Medulla oblongata (tissue), 1 donor: ENCODE measurements around the gene TBC1D22A.

Experiments
- DNase-seq: peaks from one replicate; pipeline ENCODE4 v3.0.0-alpha.2; 2015; ENCODE audit errors: extremely low spot score

TBC1D22A gene

GRCh38 chr22:46958191-46958590 lies 195.7 kb downstream of the TBC1D22A start:
- DNase-seq = no peak

DNA sequence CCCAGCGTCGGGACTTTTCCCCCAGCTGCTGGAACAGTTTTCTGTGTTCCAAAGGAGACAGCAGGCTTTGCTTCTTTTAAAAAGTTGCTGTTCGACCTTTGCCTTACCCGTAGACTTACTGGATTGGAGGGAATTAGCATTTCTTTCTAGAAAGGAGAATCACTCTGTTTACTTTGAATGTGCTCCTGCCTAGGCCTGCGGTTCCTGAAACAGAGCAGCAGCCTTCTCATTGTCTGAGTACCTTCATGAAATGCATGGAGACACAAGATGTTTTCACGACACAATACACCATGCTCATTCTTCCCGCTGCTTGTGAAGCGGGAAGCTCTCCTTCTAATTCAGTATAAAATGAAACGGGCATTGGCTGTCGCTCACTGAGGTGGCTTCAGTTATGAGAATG lies 196.2 kb downstream of the TBC1D22A start:
- no peak for DNase-seq

GRCh38 chr22:46959369-46959768 lies 196.9 kb downstream of the TBC1D22A start:
- DNase-seq = peak; percentile 25

GRCh38 chr22:46961591-46962295 lies 199.3 kb downstream of the TBC1D22A start:
- no peak for DNase-seq

DNA sequence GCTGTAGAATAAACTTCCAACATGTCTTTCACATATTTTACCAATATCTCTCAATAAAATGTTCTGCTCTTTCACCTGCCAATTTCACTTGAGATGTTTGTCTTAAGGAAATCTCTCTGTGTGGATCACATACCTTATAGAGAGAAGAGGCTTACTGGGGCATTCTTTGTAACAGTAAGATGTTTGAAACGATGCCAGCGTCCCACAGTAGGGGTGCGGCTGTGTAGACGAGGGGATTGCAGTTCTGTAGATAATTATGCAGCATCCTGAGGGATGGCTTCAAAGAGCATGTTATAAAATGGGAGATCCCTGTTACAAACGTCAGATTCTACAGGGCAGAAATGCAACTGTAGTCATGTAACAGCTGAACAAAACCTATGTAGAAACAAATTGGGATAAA lies 200.0 kb downstream of the TBC1D22A start:
- no peak for DNase-seq

GRCh38 chr22:46963672-46964545 lies 201.5 kb downstream of the TBC1D22A start:
- DNase-seq = no peak

DNA sequence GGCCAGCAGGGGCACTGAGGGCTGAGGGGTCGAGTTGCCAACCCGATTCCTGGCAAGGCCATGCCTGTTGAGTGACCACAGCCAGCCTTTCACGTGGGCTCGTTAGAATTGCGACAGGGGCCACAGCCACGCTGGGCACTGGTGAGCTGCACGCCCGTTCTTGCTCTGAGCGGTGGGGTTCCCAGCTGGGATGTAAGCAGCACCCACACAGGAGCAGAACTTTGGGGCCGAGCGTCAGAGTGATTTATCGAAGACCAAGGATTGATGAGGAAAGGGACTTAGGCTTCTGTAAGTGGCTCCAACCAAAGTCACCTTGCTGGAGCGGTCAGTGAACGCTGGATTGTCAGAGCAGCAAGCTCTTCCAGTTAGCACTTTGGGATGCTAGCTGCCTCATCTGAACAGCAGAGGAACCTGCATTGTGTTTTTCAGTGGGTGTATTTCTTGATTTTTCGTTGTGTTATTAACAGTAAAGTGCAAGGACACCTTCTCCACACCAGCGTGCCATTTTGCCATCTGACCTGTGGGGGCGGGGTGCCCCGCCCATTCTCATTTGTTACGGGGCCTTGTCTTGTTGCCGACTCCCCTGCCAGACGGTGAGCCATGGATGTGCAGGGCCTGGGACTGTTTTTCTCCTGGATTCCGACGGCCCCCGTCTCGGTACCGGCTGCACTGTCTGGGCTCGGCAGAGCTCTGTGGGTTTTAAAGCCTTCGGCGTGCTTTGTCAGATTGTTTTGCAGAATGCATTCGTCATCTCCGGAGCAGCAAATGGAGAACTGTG lies 202.5 kb downstream of the TBC1D22A start:
- DNase-seq = no peak

GRCh38 chr22:46965555-46966494 lies 203.4 kb downstream of the TBC1D22A start:
- DNase-seq = peak; percentile 42

DNA sequence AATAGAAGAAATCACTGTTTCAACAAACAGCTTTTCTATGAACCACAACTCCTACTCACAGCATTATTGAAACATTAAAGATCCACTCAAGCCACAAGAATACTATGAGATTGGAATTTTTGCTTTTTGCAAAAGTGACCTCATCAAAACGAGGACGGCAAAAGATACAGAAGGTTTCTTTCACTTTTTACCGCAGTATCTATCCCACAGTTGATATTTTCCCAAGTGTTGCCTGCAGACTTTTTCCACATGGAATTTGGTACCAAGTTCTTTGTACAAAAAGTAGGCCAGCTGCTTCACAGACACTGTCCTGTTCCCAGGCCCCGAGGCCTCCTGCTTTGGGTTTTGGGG lies 204.0 kb downstream of the TBC1D22A start:
- no peak for DNase-seq

DNA sequence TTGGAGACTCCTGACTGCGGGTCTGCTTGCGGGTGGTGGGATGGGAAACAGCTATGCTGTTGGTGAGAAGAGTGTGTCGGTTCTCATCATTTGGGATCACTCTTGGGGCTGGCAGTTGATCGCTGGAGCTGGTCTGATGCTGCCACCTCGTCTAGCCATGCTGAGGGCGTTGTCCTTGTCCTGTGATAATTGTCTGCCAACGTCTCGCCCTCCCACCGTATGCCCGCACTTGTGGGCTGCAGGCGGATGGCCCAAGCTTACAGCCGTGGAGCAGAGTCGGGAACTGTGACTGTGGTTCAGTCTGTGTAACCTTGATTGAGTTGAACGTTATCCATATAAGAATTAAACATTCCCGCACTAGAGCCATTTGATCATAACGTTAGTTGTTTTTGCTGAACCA lies 204.4 kb downstream of the TBC1D22A start:
- no peak for DNase-seq

DNA sequence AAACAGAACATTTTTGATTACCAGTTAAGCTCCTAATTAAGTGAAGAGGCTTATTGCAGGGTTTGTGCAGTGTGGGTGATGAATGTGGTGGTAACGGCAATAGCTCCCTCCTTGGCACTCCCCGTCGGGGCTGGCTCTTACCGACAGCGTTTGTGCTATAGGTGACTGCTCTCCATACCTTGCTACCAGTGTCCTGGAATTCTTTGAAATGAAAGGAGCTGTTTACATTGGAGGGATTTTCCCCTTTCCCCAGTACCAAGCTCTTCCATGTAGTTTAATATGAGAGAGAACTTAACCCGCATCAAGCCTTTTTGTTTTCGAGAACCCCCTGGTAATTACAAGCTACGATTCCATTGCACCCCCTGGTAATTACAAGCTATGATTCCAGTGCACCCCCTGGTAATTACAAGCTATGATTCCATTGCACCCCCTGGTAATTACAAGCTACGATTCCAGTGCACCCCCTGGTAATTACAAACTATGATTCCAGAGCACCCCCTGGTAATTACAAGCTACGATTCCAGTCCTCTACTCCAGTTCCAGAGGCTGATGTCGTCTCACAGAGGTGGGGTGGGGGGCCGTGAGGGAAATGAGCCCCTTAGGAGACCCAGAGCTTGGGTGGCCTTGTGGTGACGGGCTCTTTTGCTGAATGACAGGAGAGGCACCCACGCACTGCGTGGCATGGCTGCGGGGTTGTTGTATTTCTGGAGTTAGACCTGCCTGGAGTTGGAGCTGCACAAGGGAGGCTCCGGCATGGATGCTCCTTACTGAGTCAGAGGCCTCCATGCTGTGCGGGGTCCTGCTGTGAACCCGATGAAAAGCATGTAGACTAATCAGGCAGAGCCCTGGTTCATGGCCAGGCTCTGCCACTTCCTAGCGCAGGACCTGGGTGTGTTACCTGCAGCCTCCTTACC lies 205.3 kb downstream of the TBC1D22A start:
- no peak for DNase-seq

DNA sequence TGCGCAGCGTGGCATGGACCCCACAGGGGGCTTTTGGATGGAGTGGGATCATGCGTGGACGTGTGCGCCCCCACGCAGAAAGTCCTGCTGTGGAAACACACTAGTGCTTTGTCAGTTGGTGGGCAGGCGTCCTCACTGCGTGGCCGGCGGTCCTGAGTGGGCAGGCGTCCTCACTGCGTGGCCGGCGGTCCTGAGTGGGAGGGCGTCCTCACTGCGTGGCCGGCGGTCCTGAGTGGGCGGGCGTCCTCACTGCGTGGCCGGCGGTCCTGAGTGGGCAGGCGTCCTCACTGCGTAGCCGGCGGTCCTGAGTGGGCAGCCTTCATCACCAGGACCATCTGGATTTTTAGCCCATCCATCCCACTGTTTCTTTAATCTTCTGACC lies 205.9 kb downstream of the TBC1D22A start:
- no peak for DNase-seq

GRCh38 chr22:46968848-46969247 lies 206.4 kb downstream of the TBC1D22A start:
- no peak for DNase-seq

- DNase-seq = no peak
Measured at GRCh38 chr22:46969491-46969890, 207.0 kb downstream of the TBC1D22A start.

- no peak for DNase-seq
Measured at GRCh38 chr22:46969961-46970360, 207.5 kb downstream of the TBC1D22A start.

GRCh38 chr22:46970411-46971098 lies 208.1 kb downstream of the TBC1D22A start:
- no peak for DNase-seq

DNA sequence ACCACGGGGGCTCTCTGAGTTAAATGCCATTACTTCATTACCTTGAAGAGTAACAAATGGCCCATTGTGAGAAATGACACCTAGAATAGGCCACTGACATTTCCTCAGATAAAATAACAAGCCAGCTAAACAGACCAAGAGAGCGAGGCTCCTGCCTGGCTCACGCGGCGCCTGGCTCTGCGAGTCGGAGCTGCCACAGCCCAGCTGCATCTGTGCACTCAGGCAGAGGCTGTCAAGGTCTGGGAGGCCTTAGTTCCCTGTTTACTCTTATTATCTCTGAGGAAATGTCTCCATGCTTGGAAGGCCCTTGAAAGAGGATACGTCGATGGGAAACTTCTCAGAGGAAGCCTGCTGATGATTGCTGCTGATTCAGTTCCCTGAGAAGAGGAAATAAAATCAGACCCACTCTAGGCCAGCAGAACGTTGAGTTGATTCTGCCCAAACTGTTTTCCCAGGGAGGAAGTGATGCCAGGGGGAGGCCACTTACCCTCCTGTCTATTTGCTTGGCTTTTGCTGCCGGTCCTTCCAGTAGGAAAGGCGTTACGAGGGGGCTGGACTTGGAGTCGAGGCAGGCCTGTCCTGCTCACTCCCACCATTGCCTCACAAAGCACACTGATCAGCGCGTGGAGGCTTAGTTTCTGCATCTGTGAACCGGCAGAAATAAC lies 208.8 kb downstream of the TBC1D22A start:
- peak; percentile 69 for DNase-seq

DNA sequence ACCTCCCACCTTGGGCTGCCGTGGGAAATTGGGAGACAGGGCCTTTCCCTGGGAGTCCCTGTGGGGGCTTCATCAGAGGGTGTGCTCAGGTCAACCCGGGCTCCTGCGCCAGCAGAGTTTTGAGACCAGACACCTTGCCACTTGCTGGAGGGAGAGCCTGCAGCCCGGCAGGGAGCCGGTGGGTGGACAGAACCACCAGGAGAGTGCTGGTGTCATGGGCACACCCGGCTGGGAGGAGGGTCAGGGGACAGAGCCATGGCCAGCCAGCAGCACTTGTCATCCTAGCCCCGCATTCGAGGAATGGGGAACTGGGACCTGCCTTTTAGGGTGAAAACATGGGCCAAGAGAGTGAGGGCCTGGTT lies 209.3 kb downstream of the TBC1D22A start:
- no peak for DNase-seq

- no peak for DNase-seq
Measured at GRCh38 chr22:46972256-46972655, 209.8 kb downstream of the TBC1D22A start.
